ENCODE results near the gene NBPF8.
"Not testable (repeated sequence)": the region's sequence is repeated elsewhere in the genome, so short reads cannot be mapped to it uniquely, and the experiment has no call there.

DNA sequence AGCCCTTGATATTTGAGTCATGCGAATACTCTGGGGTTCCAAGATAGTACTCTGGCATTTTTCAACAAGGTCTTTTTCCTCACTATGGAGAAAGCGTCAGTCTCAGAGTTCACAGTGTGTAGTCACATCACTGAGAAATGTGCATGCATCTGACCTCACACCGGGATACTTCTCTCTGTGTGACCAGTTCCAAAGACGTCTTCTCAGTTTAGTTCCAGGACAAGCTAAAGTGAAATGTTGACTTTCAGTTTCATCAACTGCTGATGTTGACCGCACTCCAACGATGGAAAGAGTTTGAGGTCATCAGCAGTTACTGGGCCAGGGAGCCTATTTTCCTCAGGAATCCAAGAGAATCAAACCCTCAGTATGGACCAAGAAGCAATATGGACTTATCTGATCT, 47.1 kb upstream of the NBPF8 start:
- TF ChIP-seq, protein P1, sequence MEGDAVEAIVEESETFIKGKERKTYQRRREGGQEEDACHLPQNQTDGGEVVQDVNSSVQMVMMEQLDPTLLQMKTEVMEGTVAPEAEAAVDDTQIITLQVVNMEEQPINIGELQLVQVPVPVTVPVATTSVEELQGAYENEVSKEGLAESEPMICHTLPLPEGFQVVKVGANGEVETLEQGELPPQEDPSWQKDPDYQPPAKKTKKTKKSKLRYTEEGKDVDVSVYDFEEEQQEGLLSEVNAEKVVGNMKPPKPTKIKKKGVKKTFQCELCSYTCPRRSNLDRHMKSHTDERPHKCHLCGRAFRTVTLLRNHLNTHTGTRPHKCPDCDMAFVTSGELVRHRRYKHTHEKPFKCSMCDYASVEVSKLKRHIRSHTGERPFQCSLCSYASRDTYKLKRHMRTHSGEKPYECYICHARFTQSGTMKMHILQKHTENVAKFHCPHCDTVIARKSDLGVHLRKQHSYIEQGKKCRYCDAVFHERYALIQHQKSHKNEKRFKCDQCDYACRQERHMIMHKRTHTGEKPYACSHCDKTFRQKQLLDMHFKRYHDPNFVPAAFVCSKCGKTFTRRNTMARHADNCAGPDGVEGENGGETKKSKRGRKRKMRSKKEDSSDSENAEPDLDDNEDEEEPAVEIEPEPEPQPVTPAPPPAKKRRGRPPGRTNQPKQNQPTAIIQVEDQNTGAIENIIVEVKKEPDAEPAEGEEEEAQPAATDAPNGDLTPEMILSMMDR (IDR thresholded peaks at IDR 0.05), result not testable (repeated sequence)
- TF ChIP-seq POLR2A (IDR thresholded peaks at IDR 0.05), result not testable (repeated sequence)
